Gastroesophageal sphincter (tissue), 3 donors: ENCODE results near the gene HSCB.

ENCODE experiments used
- POLR2AphosphoS5 ChIP-seq: sonication (generic); formaldehyde crosslinking; IDR thresholded peaks from one replicate; pipeline ENCODE4 v1.6.1; 2017; ENCODE audit warnings: antibody characterized with exemption
- TF ChIP-seq, protein P1 (sequence below), 4 experiments: fragments of 200-600 bp in 2 of 4; fragments of 450-650 bp in 2 of 4; sonication (generic) in 1 of 4; IDR thresholded peaks; one replicate each; pipeline ENCODE4 v1.5.1; 2017 to 2019; ENCODE audit warnings: antibody characterized with exemption in 4 of 4, mild to moderate bottlenecking in 2 of 4, moderate library complexity in 2 of 4

- TF ChIP-seq, protein P1, sequence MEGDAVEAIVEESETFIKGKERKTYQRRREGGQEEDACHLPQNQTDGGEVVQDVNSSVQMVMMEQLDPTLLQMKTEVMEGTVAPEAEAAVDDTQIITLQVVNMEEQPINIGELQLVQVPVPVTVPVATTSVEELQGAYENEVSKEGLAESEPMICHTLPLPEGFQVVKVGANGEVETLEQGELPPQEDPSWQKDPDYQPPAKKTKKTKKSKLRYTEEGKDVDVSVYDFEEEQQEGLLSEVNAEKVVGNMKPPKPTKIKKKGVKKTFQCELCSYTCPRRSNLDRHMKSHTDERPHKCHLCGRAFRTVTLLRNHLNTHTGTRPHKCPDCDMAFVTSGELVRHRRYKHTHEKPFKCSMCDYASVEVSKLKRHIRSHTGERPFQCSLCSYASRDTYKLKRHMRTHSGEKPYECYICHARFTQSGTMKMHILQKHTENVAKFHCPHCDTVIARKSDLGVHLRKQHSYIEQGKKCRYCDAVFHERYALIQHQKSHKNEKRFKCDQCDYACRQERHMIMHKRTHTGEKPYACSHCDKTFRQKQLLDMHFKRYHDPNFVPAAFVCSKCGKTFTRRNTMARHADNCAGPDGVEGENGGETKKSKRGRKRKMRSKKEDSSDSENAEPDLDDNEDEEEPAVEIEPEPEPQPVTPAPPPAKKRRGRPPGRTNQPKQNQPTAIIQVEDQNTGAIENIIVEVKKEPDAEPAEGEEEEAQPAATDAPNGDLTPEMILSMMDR (IDR thresholded peaks at IDR 0.05): no peak
- TF ChIP-seq POLR2AphosphoS5: no peak
These were observed 31.6 kb downstream of the HSCB start for GRCh38 chr22:28773461-28773867.
